ENCODE results near the gene BEST3. TPM values are rescaled to one million over a fixed set of nuclear protein-coding genes. Genes with fewer than 3 reads are reported as not detected.

Gene BEST3
- total RNA-seq, 1 experiment from 2014 or later = not detected

DNA sequence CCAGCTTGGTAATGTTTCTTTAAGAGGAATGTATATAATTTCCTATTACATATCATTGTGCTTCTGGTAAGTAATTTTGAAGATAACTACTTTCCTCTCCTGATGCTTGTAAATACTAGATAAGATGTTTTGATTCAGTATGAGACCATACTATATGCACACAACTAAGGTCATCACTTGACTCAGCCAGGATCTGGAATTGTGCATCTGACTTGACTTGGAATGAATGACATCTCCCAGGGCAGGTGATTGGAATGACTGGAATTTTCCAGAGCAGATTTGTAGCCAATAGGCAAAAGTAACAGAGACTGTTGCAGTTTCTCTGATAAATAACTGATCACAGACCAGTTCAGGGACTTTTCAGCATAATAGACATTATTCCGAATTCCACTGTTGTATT is 11.1 kb downstream of the BEST3 start:
- DNase-seq (ENCODE audit: low spot score) = no peak

DNA sequence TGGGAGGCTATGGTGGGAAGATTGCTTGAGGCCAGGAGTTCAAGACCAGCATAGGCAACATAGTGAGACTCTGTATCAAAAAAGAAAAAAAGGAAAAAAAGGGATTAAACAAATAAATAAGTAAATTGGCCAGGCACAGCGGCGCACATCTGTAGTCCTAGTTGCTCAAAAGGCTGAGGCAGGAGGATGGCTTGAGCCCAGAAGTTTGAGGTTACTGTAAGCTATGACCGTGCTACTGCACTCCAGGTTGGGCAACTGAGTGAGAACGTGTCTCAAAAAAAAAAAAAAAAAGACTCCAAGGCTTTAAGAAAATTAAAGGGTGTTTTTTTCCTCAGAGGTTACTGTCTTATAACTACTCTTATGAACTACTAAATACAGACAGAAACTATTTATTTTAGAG is 11.7 kb downstream of the BEST3 start:
- DNase-seq (ENCODE audit: low spot score) = no peak

DNA sequence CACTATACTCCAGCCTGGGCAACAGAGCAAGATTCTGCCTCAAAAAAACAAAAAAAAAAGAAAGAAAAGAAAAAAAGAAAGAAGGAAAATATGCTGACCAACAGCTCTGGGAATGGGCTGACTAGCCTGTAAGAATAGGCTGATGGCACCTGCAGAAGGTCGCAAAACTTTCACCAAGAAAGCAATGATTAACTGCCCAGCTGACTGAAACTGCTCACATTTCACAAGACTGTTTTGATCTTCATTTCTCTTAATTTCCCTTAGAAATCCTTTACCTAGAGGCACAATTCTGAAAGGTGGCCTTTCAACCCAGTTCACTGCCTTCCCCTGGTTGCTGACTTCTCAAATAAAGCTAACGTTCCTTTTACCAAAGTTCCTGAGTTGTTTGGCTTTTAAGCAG is 12.4 kb downstream of the BEST3 start:
- no peak for DNase-seq (ENCODE audit: low spot score)

DNA sequence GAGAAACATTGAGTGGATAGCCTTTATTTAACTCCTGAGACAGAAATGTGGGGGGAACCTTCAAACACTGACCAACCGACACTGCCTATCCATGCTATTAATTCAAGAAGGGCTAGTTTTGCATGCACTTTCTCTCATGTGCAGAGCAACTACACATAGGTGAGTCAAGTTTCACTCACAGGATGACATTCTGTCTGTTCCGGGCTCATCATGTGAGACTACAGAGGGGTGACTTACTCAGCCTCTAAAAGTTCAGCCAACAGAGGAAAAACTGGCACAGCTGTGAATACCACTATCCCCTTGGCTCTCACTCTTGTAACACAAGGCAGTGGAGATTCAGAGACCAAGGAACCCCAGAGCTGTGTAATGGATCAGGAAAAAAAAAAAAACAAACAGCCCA is 13.3 kb downstream of the BEST3 start:
- DNase-seq (ENCODE audit: low spot score) = no peak

DNA sequence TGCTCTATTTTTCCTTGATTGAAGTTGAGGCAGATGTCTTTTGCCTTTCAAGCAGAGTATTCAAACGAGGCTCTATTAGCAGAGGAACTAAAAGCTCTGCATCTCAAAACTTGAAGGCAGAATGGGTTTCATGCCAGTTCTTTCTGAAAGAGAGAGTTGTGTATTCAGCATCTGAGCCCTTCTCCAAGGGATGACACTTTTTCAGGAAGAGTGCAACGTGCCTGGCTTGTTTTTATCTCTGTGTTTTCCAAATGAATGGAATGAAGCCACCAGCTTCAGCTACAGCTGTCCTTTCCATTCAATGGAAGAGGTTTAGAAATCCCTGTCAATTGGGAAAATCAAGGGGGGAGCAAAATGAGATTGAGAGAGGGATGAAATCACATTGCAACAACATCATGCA is 14.6 kb downstream of the BEST3 start:
- no peak for DNase-seq (ENCODE audit: low spot score)

DNA sequence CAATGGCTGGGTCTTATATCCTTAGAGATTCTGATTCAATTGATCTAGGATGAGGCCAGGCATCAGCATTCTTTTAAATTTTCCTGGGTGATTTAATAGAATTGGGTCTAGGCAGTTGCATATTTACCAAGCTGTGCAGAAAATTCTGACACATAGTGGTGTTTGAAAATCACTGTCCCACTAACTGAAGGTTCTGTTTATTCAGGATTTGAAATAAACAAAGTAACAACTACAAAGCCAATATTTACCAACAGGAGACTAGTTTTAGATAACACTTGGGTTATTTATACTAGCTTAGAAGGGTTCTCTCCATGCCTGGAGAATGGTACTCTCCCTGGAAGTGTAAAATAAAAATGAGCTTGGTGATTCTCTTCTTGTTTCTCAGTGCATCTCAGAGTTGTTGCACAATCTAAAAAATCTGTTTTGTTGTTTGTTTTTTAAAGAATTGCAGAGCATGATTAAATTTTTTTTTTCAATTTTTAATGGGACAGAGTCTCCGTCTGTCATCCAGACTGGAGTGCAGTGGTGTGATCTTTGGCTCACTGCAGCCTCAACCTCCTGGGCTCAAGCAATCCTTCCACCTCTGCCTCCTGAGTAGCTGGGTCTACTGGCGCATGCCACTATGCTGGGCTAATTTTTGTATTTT is 16.9 kb downstream of the BEST3 start:
- DNase-seq (ENCODE audit: low spot score) = no peak

DNA sequence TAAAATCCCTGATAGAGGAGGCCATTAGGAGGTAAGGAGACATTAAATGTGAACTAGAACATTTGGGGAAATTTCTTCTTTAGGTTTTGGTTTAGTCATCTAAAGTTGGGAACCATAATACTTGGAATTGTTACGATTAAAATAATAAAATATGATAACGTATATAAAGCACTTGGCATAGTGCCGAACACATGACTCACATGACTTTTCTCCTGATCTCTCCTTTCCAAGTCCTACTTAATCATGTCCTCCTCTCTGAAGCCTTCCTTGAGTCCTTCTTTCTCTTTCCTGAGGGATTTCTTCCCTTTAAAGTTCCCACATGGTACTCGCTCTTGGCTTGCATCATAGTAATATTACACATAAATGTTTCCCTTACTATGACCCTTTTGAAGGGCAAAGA is 20.0 kb downstream of the BEST3 start:
- no peak for DNase-seq (ENCODE audit: low spot score)

DNA sequence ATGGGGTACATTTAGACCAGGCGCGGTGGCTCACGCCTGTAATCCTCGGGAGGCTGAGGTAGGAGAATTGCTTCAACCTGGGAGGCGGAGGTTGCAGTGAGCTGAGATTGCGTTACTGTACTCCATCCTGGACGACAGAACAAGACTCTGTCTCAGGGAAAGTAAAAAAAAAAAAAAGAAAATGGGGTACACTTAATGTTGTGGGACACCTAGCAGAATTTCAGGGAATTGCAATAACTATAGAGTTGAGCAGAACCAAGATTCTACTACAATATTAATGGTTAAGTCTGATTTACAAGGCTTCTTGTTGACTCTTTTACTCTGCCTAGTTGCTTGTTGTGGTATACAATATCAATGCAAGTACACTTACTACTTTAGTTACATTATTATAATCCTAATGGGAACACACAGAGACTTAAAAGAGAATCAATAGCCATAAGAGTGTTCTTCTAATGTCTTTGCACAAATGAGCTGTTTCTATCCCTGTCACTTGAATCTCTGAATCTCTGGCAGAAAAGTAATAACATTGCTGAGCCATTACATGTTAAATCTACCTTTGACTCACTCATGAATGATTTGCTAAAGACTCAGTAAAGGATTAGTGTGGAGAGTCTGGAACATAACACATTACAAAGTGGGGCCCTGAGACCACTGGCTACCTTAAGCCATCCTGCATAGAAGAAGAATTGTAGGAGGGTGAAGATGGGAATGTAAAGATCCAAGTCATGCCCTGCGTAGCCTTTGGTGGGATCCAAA is 22.7 kb downstream of the BEST3 start:
- peak; percentile 39 for DNase-seq (ENCODE audit: low spot score)

DNA sequence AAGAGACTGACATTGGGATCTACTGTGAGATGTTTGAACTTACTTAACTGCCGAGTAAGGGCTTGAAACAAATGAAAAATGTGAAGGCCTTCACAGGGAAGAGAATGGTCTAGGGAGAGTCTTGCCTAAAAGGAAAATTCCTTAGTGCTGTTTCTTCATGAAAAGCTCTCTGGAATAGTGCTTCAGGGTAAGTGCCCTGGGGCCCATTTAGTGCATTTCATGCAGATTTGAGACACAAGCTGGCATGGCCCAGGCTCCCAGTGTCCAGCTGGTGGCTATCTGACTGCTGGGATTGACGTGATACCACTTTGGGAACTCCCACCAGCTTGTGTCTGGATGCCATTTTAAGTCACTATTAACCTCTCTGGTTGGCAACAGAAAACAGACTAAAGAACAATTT is 26.9 kb downstream of the BEST3 start:
- no peak for DNase-seq (ENCODE audit: low spot score)

DNA sequence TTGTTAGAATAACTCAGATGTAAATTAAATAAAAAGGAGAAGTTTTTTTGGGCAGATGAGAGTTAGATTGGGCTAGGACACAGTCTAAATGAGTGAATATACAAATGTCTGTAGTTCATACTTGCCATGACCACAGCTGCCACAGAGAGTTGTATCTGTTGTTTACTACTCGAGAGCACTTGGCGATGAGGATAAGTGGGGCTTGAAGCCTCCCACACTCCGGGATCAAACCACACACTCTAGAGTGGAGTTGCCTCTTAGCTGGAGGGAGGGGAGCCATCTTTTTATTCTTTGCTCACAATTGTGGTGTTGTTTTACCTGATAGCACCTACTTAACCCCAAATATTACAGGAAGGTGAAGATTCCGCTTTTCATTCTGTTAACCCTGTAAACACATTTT is 27.5 kb downstream of the BEST3 start:
- no peak for DNase-seq (ENCODE audit: low spot score)

DNA sequence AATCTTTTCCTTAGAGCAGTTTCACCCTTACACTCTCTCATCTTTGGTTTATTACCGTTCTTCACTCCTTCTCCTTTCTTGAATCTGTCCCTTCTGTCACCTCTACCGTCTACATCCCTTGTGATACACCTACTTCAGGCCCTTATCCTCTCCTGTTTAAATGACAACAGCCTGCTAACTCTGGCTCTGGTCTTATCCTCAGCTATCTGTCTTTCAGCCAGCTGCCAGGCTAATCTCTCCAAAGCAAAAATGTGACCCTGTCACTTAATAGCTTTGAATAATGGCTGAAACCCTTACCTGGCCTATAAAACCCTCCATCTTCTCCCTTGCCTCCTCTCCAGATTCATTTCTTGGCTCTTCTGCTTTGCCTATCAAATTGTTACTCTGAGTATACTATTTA is 32.3 kb downstream of the BEST3 start:
- DNase-seq (ENCODE audit: low spot score) = no peak

DNA sequence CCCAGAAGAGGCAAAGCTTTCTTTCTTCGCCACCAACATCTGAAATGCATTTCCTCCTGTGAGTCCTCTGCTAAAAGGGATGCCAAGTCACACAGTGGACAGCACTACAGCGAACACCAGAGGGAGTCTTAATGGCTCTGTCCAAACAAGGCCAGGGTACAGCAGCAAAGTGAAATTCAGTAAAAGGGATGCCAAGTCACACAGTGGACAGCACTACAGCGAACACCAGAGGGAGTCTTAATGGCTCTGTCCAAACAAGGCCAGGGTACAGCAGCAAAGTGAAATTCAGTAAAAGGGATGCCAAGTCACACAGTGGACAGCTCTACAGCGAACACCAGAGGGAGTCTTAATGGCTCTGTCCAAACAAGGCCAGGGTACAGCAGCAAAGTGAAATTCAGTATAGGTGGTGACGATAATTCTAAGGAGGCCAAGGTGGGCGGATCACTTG is 34.1 kb downstream of the BEST3 start:
- DNase-seq (ENCODE audit: low spot score) = peak; percentile 13

DNA sequence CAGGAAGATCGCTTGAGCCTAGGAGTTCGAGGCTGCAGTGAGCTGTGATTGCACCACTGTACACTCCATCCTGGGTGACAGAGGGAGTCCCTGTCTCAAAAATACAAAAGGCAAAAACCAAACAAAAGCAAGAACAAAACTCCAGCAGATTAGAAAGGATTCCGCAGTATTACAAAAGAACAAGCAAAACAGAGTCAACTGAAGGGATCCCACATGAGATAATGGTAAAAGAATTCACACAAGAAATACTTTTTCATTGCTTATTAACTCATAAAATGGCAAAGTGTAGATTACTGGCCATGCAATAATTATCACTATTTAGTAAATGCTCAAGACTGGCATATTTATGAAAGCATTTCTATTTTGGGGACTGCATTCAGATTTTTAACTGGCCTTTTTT is 35.4 kb downstream of the BEST3 start:
- no peak for DNase-seq (ENCODE audit: low spot score)

DNA sequence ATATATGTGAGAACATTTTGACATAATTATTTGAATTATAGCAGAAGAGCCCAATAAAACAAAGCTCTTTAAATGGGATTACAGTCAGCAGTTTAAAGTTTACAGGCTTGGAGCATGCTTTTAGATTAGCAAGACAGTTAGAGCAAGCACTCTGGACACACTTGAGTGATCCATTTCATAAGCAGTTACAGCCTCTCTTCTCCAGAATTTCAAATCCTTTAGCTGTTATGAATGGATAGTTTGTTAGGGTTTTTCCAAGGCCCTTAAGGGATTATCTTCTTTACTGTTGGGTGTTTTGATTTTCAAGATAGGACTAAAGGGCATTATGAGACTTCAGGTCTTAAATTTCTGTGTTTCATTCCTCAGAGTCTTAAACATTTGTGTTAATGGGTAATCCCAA is 36.3 kb downstream of the BEST3 start:
- DNase-seq (ENCODE audit: low spot score) = no peak

DNA sequence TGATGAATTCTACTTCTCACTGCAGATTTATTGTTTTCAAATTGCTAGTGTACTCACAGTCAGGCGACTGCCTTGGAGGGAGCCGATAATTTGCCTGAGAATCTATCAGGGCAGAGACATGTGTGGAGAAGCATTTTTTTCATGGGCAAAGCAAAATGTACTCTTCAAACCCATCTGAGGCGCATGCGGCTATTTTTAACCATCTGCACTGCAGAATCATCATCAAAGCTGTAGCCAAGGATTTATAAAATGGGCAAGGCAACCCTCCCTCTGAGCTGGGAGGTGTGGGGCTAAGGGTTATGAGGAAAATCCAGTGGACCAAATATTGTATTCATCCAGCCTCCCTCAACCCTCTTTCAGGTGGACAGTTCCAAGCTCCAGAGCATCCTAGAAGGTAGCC is 37.7 kb downstream of the BEST3 start:
- DNase-seq (ENCODE audit: low spot score) = no peak

DNA sequence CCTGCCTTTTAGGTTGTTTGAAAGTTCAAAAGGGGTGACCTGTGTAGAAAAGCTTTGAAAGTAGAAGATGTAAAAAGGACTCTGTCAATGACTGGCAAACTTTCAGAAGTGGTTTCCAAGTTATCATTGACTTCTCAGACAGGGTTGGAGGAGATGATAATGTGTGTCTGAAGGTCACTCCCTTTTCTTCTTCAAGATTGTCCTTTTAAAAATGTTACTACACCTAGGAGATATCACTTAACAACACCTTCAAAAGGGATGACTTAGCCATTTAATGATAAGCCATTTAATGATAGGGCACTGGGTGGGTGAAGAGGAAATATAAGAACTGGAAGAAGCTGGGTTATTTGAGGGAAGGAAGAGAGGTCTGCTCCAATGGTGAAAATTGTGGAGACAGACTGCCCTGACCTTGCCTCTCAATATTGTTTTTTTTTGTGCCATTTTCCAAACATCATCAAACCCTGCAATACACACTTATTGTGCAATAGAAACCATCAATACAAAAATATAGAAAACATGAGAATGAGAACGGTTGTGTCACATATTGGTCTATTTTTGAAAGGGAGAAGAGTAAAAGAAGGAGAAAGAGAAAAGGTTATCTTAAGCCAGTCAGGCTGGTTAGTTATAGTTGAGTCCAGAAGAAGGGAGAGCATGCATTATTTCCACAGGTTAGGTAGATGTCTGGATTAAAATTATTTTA is 38.8 kb downstream of the BEST3 start:
- no peak for DNase-seq (ENCODE audit: low spot score)

DNA sequence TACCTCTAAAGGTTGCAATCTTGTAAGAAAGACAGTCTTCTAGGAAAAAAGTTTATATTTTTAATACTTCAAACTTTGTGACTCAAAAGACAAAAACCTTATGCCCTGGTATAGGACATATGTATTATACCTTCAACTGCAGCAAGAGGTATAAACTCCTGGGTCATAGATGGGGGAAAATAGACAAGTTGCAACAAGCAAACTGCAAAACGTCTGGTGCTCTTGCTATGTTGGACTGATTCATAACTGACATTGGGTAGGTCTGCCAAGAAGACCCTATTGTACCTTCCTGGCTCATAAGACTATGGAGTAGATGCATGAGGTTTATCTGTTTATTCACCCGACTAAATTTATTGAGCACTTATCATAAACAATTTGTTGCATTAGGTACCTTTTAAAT is 40.9 kb downstream of the BEST3 start:
- no peak for DNase-seq (ENCODE audit: low spot score)

DNA sequence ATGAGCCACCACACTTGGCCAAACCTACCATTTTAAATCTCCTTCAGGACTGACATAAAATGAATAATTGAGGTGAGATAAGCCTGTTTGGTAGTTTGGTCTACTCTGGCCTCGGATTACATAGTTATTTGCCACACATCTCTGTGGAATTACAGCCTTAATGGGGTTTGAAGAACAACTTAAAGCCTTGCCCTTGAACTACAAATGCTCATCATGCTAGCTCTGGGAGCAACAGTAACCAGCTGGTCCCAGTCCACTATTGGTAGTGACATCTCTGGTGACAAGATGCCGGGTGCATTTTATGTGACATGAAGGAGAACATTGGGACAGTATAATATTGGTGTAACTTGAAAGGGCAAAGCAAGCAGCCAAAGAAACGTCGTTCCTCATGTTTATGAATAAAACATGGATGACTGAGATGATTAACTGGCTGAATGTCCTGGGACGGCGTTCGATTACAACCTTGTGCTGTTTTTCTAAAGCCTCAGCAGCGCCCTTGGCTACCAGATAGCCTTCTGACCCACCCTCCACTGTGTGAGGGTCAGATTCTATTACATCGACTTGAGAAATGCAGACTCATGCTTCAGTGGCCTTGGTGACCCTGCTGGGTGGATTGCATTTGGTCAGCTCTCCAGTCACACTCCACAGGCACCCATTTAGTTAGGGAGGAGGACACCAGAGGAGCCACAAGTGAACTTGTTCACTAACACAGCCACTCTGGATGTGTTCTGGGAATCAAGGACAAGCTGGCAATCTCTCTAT is 41.5 kb downstream of the BEST3 start:
- no peak for DNase-seq (ENCODE audit: low spot score)

DNA sequence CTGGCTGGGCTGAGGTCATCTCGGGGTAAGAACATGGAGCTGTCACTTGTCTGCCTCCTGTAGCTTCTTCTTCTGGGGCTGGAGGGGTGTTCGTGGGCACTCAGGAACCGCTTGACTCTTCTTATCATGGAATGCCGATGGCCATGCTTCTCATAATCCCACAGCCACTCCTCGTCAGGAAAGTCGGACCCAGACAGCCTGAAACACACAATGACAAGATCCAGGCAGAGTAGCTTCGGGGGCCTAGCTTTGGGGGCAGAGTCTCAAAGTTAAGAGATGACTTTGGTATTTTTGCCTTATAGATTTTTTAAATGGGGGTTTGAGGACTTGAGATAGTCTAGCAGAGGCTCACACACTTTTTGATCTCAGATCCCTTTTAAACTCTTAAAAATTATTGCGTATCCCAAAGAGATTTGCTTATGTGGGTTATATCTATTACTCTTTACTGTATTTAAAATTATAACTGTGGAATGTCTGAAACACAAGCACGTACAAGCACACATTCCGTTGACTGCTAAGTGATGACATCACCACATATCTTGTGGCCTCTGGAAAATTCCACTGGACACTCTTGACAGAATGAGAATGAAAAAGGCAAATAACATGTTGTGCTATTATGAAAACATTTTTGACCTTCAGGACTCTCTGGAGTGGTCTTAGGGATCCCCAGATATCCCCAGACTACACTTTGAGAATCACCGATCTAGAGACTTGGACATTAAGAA is 43.3 kb downstream of the BEST3 start:
- DNase-seq (ENCODE audit: low spot score) = no peak

DNA sequence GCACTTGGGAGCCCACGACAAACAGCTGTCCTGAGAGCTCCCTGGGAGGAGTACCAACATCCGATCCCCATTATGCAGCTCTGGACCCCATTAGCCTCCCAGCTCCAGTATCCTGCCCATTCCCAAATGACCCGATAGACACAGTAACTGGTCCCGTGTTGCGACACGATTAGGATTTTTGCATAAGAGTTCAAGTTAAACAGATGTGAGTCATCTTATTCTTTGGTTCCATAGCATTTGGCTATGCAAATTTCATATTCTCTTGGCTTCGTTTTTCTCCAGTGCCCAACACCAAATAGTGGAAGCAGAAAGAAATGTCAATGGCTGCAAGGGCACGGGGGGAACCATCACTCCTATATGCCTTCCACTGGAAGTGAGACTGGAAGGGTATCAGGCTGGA is 45.4 kb downstream of the BEST3 start:
- DNase-seq (ENCODE audit: low spot score) = no peak

DNA sequence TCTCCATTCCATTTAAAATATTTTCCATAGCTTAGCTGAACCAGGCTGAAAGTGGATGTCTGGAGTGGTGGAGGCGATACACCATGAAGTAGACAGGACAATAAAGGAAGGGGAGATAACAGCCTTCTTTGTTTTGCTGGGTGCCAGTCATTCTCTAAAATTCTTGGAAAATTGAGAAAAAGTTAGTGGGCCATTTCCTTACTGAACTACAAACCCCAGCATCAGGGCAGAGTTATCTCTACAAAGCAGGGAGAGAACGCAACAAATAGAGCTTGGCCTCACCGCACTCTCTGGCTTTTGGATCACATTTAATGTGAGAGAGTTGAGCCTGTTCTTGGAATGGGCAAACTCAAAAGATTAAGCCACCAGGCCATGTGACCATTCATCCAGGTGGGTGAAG is 47.2 kb downstream of the BEST3 start:
- no peak for DNase-seq (ENCODE audit: low spot score)
